Measurements from ENCODE around the gene MPPED1.
A peak's percentile ranks its signal among the peaks of the same experiment; 100 is the strongest.

Gene MPPED1

DNA sequence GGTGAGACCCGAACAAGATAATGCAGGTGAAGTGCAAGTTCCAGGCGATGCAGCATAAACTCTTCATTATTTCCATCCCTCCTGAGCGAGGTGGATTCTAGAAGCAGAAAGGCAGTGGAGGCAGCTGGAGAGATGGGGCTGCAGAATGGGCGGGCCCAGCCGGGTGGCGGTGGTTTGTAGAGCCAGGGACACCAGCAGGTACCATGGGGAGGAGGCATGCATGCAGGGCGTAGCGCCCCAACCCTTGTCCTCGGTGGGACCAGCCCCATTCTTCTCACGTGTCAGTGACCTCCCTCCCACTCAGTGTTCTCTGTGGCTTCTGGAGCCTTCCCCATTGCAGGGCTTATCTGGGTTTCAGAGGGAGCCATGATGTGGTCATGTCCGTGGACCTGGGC is 38.0 kb downstream of the MPPED1 start:
- no peak for DNase-seq

DNA sequence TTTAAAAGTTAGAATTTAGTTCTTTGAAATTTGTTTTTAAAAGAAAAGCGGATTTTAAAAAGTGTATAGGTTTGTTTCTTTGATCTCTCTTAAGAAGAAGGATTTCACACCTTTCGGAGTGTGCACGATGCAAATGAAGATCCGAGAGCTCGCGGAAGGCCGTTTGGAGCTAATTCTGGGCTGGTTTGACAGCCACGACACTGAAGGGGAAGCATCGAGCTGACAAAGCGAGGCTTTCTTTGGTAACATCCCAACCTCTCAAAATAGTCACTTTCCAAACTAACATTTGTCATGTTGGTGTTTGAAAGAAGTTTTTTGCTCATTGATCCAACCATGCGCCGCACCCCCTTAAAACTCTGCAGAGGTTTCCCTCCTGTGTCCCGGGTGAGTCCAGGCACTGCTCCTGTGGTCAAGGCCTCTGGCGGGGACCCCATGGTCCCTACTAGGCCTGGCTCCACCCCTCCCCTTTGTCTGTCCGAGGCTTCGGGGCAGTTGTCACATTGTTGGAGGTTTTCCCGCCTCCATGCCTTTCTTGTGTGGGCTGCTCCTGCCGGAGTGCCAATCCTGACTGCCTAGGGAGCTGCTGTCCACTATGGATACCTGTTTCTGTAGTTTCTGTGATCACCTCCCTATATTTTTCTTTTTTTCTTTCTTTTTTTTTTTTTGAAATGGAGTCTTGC is 39.7 kb downstream of the MPPED1 start:
- no peak for DNase-seq

DNA sequence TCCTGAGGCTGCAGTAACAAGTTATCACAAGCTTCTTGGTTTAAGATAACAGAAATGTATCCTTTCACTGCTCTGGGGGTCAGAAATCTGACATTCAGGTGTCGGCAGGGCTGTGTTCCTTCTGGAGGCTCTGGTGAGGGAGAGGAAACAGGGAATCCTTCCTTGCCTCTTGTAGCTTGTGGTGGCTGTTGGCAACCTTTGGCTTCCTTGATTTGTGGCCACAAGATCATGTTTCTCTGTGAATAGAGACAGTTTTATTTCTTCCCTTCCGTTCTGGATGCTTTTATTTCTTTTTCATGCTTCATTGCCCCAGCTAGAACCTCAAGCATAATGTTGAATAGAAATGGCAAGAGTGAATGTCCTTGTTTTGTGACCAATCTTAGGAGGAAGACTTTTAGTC is 44.0 kb downstream of the MPPED1 start:
- no peak for DNase-seq

DNA sequence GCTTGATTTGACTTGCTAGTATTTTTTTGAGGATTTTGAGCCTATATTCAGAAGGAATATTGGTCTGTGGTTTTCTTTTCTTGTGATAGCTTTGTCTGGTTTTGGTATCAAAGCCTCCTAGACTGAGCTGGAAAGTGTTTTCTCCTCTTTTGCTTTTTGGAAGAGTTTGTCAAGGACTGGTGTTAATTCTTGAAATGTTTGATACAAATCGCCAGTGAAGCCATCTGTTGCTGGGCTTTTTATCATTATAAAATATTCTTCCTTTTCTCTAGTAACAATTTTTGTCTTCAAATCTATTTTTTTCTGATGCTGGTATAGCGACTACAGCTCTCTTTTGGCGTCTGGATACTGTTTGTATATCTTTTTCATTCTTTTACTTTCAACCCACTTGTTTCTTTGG is 45.2 kb downstream of the MPPED1 start:
- DNase-seq: no peak

DNA sequence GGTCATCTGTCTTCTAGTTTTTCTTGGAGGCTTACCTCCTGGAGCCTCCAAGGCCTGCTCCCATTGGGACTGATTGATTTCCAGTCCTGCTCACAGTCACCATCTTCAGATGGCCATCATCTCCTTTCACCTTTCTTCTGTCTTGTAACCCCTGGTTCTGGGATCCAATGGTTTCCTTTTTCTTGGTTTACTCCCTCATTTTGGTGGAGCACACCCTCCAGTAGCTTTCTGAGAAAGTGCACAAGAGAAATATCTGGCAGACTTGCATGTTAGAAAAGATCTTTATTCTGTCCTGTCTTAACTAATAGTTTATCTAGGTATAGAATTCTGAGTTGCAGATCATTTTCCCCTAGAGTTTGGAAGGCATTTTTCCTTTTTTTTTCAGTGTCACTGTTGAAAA is 50.9 kb downstream of the MPPED1 start:
- no peak for DNase-seq

DNA sequence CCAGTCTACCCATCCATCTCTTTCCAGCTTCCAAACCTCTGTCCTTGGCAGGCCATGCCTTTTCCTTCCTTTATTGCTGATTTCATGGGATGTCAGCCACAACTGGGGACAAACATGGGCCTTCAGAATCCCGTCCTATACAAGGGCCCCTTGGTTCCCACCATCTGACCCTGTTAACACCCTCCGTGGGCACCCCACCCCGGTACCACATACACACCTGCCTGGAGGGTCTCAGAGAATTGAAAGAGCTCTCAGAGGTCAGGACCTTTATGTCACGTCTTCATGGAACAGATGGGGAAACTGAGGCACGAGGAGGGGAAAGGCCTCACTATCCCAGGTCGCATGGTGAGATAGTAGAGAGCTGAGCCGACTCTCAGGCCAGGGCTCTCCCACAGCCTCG is 53.0 kb downstream of the MPPED1 start:
- no peak for DNase-seq

DNA sequence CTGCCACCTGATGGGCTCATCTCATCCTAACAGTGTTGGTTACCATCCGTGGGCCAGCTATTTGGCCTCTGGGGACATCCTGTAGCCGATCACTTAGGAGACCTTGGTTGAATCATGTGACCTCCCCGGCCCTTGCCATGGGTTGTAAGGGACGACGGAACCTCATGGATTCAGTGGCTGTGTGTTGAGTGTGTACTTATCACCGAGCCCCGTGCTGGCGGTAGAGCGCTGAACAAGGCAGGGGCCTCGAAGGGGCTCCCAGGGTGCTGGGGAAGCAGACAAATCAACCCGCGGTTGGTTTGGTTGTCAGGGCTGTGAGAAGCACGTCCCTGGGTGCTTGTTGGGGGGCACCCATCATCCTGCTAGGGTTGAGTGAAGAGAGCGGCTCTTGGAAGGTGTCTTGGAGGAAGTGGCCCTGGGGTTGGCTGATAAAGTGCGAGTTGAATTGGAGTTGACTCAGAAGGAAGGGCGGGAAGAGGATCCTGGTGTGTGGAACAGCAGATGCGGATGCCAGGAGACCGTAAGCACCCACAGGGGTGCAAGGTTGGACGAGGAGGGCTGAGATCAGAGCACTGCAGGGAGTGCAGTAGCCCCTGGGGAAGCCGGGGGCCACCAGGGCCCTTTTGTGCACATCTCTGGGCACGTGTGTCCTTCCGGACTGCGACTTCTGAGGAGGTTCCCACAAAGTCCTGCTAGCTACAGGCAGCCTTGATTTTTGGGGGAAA is 53.6 kb downstream of the MPPED1 start:
- DNase-seq: no peak

DNA sequence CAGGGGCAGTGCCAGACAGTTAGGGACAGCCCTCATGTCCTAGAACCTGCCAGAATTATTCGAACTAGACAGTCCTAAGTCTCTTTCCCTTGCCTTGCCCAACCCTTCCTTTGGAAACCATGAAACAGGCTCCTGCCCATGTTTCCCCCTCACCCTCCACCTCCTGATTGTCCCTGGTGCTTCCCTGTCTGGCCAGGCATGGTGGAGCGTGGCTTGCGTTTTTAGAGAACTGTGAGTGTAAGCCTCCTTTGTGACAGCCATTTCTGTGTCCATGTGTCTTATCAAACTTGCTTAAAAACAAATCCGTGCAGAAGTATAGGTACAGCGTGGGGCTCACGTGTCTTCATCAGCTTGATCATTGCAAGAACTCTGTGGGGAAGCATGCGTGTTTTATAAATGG is 54.9 kb downstream of the MPPED1 start:
- DNase-seq: no peak

DNA sequence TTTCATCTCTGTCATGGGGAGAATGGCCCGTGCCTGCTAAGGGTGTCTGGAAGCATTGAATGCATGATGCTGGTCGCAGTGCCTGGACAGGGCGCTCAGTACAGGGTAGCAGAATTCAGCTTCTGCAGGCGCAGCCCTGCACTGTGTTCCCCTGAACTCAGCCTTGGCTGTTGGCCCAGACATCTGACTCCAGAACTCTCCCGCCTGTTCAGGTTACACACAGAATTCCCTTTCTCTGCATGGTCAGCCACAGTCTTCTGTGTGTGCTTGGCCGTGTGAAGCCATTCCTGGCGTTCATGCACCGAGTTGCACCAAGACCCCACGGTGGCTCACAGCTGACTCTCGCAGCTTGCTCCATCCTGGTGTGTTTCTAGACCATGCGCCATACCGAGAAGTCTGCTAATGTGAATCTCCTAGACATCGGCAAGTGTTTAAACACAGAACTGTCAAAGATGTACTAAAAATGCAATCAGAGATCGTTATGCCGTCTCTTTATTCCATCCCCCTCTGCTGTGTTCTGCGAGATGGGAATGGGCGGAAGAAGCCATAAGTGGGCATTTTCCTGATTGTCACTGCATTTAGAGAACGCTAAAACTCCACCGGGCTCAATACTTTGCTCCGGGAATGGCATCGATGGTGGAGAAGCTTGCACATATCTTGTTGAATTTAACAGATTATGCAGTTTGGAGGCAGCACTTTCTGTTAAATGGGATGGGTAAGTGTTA is 55.6 kb downstream of the MPPED1 start:
- no peak for DNase-seq

DNA sequence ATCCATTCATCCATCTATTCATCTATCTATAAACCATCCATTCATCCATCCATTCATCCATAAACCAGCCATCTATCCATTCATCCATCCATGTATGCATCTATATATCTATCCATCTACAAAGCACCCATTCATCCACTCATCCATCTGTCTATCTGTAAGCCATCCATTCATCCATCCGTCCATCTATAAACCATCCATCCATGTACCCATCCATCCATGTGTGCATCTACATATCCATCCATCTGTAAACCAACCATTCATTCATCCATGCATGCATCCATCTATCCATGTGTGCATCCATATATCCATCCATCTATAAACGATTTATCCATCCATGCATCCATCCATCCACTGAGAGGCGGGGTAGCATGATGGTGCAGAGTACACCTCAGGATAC is 58.4 kb downstream of the MPPED1 start:
- no peak for DNase-seq

DNA sequence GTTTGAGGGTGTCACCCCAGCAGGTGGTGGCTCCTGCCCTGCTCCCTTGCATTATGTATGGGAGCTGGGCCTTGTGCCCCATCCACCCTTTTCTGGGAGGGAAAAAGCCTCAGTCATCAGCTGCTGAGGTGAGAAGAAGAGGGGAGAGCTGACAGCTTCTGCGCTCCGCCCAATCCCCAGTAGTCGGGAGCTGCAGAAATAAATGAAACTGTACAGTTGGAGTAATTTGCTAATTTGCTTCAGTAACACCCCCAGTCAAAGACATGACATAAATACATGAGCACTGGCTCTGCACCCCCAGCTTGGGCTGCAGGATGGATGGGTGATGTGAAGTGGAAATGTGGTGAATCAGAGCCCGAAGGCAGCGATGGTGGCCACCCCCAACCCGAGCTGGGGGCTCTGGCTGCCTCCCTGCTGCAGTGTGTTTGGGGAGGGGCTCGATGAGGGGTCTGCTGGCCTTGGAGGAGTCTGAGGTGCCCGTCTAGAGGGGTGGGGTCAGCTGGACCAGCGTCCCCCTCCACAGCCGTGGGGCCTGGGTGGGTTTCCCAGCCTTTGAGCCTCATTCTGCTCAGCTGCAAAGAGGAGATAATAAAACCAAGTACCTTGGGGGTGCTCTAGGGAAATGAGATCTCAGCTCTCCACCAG is 59.2 kb downstream of the MPPED1 start:
- DNase-seq: no peak

DNA sequence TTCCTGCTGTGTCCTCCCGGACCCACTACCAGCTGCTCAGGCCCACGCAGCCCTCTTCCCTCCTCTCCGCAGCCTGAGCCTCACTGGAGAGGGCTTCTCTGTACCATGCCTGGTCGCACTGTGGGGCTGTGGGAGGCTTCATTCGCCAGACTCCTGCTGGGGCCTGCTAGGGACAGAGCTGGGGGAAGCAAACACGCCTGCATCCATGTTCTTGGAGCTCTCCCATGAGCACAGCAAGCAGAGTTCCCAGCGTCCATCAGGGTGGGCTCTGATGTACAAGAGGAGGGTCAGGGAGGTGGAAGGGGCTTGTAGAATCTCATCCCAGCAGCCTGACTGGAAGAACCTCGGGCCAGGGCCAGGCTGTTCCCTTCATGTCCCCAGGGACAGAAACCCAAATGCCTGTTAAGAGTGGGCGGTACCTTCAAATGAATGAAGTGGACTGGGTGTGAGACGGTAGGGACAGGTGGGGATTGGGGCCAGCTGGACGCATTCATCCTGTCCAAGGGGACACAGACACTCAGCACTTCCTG is 59.9 kb downstream of the MPPED1 start:
- no peak for DNase-seq

DNA sequence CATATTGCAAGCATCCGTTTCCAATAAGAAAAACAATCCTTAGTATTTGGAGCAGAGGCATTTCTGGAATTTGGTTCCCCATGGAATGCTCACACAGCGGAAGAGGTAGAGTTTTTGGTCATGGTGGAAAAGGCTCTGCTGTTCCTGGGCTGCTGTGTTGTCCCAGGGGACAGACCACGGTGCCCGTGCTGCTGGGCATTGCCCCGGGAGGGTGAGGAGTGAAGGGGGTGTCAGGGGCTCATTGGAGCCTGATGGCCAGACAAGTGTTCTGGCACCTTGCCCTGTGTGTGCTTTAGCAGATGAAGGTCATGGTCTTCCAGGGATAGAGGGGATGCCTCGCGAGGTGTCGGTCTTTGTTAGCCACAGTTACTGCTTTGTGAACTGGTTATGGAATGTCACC is 61.2 kb downstream of the MPPED1 start:
- DNase-seq: no peak

DNA sequence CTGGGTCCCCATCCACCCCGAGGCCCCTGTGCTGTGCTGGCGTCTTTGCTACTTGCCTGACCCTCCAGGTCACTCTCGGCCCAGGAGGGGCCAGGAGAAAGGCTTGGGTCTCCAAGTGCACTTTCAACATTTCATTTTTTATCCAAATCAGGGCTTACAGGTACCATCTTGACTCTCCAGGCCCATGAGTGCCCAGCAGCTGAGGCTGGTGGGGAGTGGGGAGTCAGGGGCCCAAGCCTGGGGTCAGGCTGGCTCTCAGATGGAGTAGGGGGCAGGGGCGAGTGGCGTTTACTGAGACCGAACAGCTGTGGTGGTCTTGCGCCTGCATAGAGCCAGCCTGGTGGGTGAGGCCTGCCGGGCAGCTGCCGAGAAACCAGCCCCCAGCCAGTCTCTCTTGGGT is 61.6 kb downstream of the MPPED1 start:
- no peak for DNase-seq

DNA sequence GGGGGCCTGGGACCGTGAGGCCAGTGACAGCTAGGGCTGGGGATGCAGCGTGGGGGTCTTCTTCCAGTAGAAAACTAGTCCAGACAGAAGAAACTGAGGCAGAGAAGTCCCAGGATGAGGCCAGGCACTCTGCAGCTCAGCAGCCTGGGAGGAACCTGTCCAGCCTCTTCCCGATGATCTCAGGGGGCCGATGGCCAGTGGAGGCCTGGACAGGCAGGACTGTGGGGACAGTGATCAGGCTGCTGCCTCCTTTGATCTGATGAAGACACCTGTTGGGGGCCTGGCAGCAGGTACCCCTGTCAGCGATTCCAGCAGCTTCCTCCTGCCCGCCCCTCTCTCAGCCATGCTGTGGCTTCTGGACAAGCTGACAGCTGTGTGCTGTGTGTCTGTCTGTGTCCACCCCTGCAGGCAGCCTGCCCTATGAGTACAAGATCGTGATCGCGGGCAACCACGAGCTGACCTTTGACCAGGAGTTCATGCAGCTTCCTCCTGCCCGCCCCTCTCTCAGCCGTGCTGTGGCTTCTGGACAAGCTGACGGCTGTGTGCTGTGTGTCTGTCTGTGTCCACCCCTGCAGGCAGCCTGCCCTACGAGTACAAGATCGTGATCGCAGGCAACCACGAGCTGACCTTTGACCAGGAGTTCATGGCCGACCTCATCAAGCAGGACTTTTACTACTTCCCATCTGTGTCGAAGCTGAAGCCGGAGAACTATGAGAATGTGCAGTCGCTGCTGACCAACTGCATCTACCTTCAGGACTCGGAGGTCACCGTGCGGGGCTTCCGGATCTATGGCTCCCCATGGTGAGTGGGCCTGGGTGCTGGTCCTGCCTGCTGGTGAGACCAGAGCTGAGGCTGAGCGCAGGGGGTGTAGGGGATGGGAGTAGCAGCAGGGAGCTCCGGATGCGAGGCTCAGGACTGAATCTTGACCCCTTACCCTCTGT is 62.6 kb downstream of the MPPED1 start:
- peak; percentile 3 for DNase-seq

DNA sequence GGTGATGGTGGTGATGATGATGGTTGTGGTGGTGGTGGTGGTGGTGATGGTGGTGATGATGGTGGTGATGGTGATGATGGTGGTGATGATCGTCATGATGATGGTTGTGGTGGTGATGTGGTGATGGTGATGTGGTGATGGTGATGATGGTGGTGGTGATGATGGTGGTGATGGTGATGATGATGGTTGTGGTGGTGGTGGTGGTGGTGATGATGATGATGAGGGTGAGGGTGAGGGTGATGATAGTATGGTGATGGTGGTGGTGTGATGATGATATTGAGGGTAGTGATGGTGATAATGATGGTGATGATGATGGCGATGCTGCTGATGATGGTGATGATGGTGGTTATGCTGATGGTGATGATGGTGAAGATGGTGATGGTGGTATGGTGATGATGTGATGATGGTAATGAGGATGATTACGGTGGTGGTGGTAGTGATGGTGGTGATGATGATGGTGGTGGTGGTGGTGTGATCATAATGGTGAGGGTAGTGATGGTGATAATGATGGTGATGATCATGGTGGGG is 63.8 kb downstream of the MPPED1 start:
- no peak for DNase-seq

DNA sequence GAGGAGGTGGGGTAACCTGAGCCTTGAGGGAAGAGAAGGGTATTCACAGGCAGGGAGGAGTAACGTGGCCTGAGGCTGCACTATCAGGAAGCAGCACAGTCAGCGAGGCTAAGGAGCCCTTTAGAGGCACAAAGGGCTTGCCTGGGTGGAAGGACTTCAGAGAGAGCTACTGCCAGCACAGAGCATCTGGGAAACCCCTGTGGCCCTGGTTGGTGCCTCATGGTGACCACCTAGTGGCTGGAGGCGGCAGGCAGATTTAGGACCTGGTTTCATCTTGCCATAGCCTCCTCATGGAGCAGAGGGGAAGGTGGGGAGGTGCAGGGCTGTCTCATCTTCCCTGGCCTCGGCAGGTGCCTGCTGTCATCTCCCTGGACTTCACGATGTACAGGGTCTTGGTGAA is 64.5 kb downstream of the MPPED1 start:
- DNase-seq: no peak

DNA sequence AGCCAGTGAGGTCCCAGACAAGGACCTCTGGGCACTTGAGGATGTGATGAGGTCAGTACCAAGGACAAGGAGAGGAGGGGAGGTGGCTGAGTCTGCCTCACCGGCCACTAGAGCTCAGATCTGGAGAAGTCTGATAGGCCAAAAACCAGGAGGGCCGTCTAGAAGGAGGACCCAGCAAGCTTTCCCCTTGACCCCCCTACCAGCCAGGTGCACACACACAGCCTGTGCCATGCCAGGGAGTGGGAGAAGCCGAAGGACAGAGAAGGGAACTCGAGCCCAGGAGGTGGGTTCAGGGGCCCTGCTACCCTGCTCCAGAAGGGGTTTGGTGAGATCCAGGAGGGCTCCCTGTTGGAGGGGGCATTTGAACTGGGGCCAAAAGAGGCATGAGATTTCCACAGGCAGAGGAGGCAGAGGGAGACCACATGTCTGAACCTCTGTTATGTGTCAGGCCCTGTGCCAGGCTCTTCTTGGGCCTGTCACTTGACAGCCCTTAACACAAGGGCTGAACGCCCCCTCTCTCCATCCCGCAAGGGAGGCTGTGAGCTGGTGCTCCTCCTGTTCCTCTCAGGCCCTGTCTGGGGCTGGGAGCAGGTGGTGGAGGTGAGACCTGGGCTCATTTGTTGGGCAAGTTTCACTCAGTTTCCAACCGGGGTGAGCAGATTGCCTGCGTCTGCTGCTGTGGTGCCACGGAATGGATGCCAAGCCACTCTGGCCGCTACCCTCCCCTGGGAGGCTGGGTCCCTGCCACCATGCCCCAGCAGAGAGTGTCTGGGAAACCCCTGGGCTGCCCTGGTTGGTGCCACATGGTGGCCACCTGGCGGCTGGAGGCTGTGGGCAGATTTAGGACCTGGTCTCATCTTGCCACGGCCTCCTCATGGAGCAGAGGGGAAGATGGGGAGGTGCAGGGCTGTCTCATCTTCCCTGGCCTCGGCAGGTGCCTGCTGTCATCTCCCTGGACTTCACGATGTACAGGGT is 65.2 kb downstream of the MPPED1 start:
- no peak for DNase-seq

DNA sequence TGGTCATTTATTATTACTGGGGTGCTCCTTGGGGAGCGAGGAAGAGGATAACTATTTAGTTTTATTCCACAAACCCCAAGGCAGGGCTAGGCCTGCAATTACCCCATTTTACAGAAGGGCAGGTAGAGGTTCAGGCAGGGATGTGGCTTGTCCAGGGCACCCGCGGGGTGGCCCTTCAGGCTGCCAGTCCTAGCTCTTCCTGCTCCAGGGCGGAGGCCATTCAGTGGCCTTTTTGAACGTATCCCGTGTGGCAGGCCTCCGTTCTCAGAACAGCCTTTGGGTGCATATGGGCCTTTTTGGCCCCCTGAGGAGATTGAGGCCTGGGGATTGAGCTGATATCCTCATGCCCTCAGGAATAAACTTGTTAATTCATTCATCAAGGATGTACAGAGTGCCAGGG is 66.2 kb downstream of the MPPED1 start:
- DNase-seq: no peak

DNA sequence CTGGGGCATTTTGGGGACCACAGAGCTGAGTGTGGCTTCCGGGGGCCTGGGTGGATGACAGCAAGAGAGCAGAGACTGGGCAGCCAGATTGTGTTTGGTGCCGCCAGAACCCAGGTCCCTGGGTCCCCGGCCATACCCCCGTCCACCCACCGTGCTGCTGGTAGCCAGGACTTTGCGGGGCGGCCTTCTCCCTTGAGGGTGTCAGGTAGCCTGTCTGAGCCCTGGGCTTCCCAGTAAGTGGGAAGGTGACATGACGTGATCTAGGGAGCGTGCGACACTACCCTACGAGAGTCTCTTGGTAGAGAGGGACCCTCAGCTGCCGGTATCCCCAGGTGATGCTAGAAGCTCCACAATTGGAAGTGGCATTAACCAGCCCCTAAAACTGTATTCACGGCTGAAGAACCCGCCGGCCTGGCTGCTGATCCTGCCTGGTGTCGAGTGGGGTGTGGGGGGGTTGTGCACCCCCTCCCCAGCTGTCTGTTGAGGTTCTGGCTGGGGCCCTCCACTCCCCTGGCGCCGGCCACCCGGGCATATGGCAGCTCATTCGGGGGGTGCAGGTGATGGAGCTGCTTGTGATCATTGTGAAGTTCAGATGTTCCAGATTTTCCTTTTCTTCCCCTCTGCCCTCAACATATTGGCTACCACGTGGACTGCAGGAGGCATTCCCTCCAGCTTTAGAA is 66.9 kb downstream of the MPPED1 start:
- DNase-seq: no peak

Measured in inflammatory macrophage treated with lipopolysaccharide for 4 hours (primary cell).